Measurements from ENCODE around the gene APEH.
A peak's percentile ranks its signal among the peaks of the same experiment; 100 is the strongest.

APEH gene

DNA sequence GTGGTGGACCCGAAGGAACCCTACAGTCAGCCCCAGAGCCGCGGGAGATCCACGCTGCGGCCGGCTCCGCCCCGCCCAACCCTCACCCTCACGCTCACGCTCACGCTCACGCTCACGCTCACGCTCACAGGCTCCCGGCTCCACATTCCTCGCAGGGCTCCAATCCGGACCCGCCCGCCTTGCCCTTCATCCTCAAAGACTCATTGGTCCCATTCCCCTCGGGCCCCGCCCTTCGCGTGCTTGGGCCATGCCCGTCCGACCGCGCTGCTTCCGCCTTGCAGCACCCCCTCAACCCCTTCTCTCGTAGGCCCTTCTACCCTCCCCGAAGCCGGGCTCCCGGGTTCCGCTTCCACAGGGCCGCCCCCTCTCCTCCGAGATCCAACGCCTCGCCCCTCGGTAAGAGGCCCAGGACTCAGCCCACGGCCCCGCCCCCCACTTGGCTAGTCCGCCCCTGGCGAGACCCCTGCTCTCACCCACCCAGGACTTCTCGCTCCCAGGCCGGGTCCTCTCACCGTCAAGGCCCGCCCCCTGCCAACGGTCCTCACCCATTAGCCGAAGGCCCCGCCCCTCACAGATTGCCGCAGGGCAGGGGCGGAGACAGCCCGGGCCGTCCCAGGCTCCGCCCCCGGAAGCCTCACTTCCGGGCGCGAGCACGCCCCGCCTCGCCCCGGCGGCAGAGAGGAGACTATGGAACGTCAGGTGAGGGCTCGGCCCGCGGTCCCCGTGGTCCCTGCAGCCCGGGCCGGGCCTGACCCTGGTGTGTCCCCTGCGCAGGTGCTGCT is at the start of gene APEH:
TSS of gene APEH (plus strand) at position 637 of the 782 bp plus-strand sequence. CDS start at position 688, 51 bp downstream.
- peak; percentile 97 to 100 for DNase-seq (ENCODE audit: extremely low read depth in 1 of 2, low read depth in 1 of 2)

DNA sequence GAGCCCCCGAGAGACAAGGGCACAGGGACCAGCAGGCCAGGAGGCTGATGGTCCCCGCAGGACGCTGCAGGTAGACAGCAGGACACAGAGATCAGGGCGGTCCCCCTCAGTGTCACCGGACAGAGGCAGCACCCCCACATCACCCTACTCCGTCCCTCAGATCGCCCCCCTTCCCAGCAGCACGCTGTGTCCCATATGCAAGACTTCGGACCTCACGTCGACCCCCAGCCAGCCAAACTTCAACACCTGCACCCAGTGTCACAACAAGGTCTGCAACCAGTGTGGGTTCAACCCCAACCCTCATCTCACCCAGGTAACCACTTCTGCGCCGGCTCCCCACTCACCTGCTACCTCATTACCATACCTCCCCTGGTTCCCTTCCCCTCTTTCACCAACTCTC is 49.1 kb upstream of the APEH start:
- no peak for DNase-seq (ENCODE audit: extremely low read depth in 1 of 2, low read depth in 1 of 2)

DNA sequence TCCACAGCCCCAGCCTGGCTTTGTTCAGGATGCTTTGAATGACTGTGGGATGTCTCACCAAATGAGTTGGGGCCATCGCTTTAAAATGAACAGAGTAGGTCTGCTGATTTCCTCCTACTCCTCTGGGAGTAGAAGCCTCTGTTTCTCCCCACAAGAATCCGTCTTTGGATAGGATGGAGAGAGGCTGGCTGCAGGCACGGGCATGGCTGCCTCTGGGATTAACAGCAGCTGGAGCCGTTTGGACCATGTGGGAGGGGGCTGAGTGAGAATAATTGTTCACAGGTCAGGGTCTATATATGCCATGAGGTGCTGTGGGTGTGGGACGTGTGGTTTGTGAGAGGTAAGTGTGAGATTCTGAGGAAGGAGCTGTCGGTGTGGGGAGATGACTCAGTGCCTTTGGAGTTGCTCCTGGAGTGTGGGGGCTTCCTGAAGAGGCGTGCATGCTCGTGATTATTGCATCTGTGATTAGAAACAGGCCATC is 48.0 kb upstream of the APEH start:
- DNase-seq (ENCODE audit: extremely low read depth in 1 of 2, low read depth in 1 of 2), result peak in 1 of 2 donors; percentile 11

DNA sequence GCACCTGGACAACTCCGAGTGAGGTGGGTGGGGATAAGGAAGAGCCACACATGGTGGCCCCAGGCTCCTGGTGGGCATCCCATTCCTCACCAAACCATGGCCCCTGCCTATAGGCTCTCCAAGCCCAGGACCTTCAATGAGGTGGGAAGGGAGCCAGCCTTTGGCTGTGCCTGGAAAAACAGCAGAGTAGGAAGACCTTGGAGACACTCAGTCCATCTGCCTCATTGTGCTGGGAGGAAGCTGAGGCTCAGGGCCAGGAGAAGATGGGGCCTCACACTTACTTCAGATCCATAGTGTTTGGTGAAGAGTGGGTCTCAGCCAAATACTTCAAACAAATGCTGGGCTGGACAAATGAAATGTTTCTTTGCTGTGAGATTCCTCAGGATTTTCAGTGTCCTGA is 47.4 kb upstream of the APEH start:
- DNase-seq (ENCODE audit: extremely low read depth in 1 of 2, low read depth in 1 of 2), result no peak

DNA sequence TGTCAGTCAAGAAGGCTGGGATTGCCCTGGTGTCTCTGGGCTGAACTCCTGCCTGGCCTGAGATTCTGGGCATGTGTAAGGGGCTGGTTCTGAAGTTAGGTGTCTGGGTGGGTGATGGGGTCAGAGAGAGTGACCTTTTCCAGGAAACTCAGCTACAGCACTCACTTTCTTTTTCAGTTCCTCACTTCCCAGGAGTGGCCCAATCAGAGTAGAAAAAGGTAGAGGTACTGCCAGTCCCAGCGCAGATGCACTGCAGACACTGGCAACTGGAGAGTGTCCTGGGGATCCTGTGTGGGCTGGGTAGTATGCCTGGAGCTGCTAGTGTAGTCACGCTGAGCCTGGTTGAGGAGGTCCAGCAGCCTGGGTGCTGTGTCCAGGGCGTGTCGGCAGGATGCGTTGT is 46.5 kb upstream of the APEH start:
- DNase-seq (ENCODE audit: extremely low read depth in 1 of 2, low read depth in 1 of 2), result no peak

DNA sequence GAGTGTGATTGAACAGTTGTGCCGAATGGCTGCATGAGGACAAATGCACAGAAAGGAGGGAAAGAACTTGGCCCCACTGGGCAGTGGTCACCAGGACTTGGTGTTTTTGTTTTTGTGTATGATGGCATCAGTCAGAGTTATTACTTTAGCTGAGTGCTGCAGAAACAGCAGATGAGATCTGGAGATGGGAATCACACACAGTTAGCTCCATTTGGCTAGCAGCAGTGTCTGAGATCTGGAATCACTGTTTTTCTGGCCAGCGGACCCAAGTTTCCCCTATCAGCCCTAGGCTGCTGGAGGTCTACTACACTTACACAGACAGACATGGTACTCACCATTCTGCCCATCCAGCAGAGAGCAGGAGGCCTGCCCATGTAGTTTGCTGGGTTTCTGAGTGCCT is 45.9 kb upstream of the APEH start:
- no peak for DNase-seq (ENCODE audit: extremely low read depth in 1 of 2, low read depth in 1 of 2)

DNA sequence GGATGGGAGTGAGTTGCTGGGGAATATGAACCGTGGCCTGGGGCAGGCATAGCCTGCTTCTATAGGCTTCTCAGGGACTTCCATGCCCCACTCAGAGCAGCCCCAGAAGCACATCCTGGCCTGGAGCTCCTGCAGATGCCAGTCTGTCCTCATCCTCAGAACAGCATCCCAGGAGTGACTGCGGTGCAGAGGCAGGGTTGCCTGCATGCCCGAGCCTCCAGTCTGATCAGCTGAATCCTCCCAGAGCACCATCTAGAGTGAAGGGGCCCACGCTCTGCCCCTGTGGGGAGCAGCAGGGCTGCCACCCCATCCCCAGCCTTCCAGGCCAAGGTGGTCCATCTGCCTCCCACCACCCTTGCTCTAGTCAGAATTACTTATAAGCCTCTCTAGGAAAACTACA is 44.7 kb upstream of the APEH start:
- no peak for DNase-seq (ENCODE audit: extremely low read depth in 1 of 2, low read depth in 1 of 2)

DNA sequence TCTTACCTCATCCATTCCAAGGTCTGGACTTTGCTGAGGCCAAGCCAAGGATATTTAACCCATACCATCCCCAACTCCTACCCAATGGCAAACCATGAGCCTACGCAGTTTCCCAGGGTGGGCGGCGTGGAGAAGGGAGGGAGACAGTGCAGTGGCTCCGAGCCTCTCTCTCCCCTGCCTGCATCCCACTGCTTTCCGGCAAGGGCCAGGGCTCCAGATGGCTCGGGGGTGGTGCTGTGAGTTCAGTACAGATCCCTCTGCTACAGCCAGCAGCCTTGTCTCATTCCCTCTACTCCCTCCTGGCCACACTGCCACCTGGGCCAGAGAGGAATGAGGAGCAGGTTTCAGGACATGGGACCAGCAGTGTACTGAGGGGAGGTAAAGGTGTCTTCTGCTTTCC is 44.3 kb upstream of the APEH start:
- no peak for DNase-seq (ENCODE audit: extremely low read depth in 1 of 2, low read depth in 1 of 2)

DNA sequence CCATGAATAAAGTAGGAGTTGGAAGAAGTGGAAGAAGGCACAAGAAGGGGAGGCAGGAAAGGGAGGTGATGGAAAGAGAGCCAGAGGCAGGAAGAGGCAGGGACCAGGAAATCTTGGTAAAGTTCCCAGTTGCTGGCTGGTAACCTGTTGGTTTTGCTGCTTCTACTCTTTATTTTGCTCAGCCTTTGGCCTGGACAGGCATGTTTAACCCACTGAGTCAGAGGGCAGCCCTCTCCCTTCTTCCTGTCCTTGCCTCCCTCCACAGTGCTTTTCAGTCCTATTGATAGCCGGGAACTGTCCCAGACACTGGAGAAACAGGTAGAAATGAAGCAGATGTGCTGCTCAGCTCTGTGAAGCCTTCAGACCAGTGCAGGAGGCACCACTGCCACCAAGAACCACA is 43.4 kb upstream of the APEH start:
- DNase-seq (ENCODE audit: extremely low read depth in 1 of 2, low read depth in 1 of 2), result no peak

DNA sequence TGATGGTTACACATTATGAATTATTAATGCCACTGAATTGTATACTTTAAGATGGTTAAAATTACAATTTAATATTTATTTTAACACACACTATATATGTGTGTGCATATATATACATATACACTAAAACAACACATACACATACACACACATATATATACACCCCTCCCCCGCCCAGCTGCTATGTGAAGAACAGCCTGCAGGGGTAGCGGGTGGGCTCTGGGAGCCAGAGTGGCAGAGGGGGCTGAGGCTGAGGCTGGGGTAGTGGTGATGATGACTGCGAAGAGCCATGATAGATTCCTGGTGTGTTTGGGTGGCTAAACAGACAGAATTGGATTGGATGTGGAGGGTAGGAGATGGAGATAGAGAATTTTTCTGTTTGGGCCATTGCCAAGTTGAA is 39.4 kb upstream of the APEH start:
- DNase-seq (ENCODE audit: extremely low read depth in 1 of 2, low read depth in 1 of 2), result no peak

DNA sequence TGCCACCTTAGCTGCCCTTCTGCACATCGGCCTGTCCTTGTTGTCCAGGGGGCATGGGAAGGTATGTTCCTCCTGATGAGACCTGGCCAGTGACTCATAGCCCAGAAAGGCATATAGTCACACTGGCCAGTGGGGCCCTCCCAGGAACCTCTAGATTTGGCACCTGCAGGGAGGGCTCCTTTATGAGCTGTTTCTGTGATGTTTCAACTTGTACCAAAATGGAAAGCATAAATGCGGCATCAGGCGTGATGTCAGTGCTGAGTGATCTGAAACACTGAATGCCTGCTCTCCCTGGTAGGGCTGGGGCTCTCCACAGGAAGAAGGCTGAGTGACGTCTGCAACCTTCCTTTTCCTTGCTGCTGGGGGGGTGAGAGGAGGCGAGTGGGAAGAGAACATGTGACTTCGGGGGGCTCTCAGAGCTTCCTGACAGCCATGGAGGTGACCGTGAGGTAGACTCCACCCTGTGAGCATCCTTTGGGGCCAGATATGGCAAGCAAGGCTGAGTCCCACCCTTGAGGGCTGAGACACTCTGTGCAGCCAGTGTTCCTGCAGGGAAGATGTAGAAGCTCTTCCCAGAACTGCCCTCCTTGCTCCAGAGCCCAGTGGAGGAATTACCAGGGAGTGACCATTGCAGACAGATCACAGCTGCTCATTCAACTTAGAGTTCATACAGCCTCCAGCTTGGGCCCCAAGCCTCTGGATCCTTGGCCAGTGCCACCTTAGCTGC is 37.1 kb upstream of the APEH start:
- DNase-seq (ENCODE audit: extremely low read depth in 1 of 2, low read depth in 1 of 2), result no peak

DNA sequence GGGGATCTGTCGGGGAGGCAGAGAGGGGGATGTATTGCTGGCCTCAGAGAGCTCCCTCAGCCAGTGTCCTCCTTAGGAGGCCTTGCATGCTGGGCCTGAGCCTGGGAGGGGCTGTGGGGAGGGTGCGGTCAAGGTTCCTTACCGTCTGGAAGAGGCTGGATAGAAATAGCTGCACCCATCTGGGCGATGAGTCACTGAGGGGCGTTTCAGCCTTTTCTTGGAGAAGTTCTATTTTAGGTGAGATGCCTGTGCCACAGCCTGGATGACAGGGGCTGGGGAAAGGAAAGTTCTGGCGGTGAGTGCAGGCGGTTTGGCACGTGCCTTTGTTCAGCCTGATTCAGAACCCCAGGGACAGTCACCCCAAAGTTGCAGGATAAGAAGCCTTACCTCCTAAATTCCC is 35.7 kb upstream of the APEH start:
- no peak for DNase-seq (ENCODE audit: extremely low read depth in 1 of 2, low read depth in 1 of 2)

DNA sequence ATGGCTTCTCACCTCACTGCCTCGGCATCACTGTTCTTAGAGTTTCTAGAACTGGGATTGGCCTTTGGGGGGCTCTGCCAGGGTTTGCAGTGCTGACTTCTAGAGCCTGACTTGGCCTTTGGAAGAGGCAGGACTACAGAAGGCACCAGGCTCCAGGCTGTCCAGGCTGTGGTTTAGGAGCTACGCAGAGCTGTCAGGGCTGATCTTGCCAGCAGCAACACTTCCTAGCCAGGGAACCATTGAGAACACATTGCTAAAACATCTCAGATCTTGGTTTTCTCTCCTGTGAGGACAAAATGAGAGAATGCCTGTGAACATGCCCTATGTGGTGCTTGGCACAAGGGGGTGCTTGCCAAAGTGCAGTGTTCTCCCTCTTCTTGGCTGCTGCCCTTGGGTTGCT is 34.6 kb upstream of the APEH start:
- DNase-seq (ENCODE audit: extremely low read depth in 1 of 2, low read depth in 1 of 2), result no peak

DNA sequence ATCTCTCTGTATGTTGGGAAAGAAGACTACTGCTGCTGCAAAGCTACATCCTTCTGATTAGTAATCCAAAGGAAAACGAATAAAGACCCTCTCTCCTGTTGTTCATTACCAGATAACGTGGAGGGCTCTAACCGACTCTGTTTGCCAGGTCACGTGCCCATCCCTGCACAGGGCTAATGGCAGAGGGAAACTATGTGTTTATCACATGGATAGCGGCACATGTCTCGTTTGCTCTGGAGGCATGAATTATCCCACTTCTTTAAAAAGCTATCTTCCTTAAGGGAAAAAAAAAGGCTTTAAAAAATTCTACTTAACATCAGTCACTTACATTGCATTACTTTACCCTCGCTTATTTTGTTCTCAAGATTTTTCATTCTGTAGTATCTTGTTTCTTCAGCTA is 32.9 kb upstream of the APEH start:
- no peak for DNase-seq (ENCODE audit: extremely low read depth in 1 of 2, low read depth in 1 of 2)

DNA sequence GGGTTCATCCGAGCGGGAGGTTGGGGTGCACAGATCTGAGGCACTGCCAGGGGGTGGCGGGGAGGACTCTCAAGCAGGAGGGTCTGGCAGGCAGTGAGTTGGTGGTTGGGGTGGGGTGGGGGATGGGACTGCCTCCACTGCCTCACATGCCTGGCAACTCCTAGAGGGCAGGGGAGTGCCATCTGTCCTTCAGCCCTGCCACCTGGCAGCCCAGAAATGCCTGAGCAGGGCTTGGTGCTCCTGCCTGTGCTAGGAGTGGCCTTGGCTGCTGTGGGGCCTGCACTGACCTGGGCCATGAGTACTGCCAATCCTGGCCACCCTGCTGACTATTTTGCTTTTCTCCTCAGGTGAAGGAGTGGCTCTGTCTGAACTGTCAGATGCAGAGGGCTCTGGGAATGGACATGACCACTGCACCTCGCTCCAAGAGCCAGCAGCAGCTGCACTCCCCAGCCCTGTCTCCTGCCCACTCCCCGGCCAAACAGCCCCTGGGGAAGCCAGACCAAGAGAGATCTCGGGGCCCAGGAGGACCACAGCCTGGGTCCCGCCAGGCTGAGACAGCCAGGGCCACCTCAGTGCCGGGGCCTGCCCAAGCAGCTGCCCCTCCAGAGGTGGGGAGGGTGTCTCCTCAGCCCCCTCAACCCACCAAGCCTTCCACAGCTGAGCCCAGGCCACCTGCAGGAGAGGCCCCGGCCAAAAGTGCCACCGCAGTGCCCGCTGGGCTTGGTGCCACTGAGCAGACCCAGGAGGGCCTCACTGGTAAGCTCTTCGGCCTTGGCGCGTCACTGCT is 32.0 kb upstream of the APEH start:
- no peak for DNase-seq (ENCODE audit: extremely low read depth in 1 of 2, low read depth in 1 of 2)

DNA sequence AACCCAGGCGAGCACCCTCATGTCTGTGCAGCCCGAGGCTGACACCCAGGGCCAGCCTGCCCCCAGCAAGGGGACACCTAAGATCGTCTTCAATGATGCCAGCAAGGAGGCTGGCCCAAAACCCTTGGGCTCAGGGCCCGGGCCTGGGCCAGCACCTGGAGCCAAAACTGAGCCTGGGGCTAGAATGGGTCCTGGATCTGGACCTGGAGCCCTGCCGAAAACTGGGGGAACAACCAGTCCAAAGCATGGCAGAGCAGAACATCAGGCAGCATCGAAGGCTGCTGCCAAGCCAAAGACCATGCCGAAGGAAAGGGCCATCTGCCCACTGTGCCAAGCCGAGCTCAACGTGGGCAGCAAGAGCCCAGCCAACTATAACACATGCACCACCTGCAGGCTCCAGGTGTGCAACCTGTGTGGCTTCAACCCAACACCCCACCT is 31.4 kb upstream of the APEH start:
- no peak for DNase-seq (ENCODE audit: extremely low read depth in 1 of 2, low read depth in 1 of 2)

DNA sequence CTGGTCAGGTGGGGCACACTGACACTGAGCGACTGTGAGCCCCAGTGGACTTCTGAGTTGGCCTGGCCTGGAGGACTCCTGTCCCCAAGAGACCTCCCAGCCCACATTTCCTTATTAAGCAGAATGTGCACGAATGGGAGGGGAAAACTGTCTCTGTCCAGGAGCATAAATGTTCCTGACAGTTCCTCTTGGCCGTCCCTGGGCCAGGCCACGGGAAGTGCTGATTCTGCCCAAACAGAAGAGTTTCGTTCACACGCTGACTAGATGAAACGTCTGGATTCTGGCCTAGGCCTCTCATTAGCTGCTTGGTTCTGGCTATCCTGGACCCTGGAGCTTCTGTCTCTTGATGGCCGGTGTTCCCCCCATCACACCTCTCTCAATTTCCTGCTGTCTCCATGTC is 29.5 kb upstream of the APEH start:
- no peak for DNase-seq (ENCODE audit: extremely low read depth in 1 of 2, low read depth in 1 of 2)

DNA sequence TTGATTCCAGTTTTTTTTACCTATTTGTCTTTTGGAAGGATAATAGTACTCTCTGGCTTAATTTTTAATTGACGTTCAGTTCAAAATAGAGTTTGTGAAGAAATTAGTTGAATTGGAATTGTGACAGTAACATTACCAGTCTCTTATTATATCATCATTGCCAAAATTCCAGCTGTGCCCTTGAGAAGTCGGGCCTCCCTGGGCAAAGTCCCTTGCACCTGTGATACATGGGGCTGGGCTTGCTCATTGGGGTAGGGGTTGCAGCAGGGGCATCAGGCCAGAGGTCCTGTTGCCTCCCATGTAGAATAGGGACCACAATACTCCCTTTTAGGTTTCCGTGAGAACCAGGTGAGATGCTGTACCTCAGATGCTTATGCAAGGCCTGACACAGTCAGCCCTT is 27.9 kb upstream of the APEH start:
- DNase-seq (ENCODE audit: extremely low read depth in 1 of 2, low read depth in 1 of 2), result no peak

DNA sequence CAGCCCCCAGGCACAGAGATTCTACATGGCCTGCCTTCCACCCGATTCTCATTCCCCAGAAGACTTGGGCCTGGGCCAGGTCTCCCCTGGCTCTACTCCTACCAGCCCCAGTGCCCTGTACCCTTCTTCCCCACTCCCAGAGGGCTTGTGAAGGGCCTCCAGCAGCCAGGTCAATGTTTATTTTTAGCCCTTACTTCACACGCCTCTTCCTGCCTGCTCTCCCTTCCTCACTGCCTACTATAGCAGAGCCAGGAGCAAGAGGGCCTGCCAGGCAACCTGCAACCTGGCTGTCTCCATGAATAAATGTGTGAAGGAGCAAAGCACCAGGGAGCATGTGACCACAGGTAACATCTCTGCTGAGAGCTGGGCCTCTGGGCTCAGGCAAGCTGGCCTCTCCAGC is 26.4 kb upstream of the APEH start:
- no peak for DNase-seq (ENCODE audit: extremely low read depth in 1 of 2, low read depth in 1 of 2)

DNA sequence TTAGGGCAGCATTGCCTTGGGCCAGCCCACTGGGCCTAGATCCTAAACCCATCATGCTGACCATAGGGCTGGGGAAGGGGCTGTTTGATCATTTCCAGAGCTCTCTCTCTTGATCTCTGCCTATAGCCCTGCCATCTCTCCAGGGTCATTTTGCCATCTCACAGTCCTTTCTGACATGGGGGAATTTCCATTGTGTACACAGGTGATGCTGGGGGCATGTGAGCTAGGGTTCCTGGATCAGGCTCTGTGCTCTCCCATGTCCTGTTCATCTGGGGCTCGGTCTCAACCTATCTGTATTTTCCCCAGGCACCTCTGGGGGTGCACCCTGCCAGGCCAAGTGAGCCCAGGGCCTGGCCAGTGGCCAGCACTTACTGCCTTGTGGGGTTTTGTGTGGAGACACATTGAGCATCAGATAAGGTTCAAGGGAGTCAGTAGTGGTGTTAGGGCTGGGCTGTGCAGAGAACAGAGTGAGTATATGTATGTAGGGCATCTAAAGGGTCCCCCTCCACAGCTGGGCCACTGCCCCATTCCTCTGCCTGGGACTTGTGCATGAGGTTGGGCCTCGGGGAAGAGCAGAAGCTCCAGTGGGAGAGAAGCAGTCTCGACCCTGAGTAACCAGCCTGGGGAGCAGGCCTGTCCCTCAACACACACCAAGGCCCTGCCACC is 25.7 kb upstream of the APEH start:
- DNase-seq (ENCODE audit: extremely low read depth in 1 of 2, low read depth in 1 of 2), result no peak

DNA sequence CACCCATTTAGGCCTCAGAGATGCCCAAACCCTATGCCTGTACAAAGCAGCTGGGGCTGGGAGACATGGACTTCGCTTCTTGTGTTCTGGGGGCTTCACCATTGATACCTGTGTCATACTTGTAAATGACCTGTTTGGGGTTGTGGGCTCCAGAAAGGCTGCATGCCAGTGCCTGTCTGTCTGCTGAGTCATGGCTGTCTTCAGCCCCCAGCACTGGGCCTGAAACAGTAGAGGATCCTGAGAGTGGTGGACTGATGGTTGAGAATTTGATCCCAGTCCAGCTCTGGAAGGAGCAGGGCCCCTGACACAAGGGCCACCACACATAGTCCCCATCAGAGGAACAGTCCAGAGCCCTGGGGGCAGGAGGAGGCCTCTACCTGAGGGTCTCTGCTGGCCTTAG is 24.6 kb upstream of the APEH start:
- DNase-seq (ENCODE audit: extremely low read depth in 1 of 2, low read depth in 1 of 2), result no peak

Data from stimulated activated CD8-positive, alpha-beta memory T cell treated with anti-CD3 and anti-CD28 coated beads, Interleukin-7, amount 100 ng/mL, for 48 hours (primary cell).